GM06990 (cell line): ENCODE measurements around the gene CRYBG3.

Source experiments
- DNase-seq: peaks from one replicate; pipeline ENCODE4 v3.0.0-alpha.2; 2011; ENCODE audit not compliant: insufficient read length; ENCODE audit errors: extremely low read depth
- H3K27me3 ChIP-seq: replicated peaks from 2 replicates; pipeline ENCODE4 v1.6.0; 2011; ENCODE audit warnings: low read length; ENCODE audit not compliant: control insufficient read depth, insufficient read depth
- H3K36me3 ChIP-seq: 2 replicates; pipeline ENCODE4 v1.5.1; 2011; ENCODE audit warnings: low read length; ENCODE audit not compliant: control insufficient read depth, insufficient read depth
- H3K4me3 ChIP-seq: replicated peaks from 2 replicates; pipeline ENCODE4 v1.5.1; 2011; ENCODE audit warnings: low read depth, mild to moderate bottlenecking, control low read depth, low read length
- CTCF ChIP-seq: IDR thresholded peaks from 2 replicates; pipeline ENCODE4 v1.5.1; 2011; ENCODE audit warnings: low read length, control low read depth, mild to moderate bottlenecking, inconsistent platforms; ENCODE audit not compliant: insufficient read depth, poor library complexity, severe bottlenecking

Gene CRYBG3

GRCh38 chr3:97838393-97838792 is 16.6 kb downstream of the CRYBG3 start:
- Histone ChIP-seq H3K4me3 (no peak overlapping the region), H3K27me3 (no peaks in the 10 kb centered on the region), H3K36me3 (no peaks in the 10 kb centered on the region)
- TF ChIP-seq CTCF = no peak
- DNase-seq = no peak

DNA sequence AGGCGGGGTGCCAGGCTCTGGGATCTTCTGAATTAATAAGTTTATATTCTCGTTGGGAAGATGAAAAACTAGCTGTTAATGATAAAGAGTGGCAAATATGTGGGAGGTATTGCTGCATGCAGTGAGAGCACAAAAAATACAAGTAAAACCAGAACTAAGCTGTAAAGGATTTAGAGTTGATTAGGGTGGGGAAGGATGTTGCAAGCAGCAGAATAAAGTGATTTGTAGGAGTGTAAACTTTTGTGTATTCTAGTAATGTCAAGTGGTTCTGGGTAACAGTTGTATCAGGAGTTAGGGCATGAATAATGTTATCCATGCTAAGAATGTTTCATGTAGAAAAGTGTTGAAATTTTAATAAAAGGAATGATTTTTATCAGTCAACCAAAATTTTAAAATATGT is 18.1 kb downstream of the CRYBG3 start:
- Histone ChIP-seq H3K4me3 (no peak overlapping the region), H3K36me3 (no peaks in the 10 kb centered on the region), H3K27me3 (no peaks in the 10 kb centered on the region)
- no peak for DNase-seq
- no peak for TF ChIP-seq CTCF

DNA sequence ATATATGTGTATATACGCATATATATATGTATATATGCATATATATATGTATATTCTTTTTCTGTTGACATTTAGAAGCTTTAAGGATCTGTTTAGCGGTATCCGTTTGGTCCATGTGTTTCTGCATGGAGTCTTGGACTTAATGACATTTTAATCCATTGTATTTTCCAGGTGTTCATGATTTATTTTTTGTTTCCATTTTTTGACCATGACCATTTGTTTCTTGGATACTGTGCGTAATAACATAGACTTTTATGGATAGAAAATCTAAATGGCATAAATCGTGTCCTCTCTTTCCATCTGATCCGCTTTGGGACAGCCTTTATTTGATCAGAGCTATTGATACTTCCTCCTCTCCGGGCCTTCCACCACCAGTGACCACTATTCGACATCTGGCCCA is 19.5 kb downstream of the CRYBG3 start:
- Histone ChIP-seq H3K36me3 (no peaks in the 10 kb centered on the region), H3K4me3 (no peak overlapping the region), H3K27me3 (no peaks in the 10 kb centered on the region)
- no peak for TF ChIP-seq CTCF
- no peak for DNase-seq

DNA sequence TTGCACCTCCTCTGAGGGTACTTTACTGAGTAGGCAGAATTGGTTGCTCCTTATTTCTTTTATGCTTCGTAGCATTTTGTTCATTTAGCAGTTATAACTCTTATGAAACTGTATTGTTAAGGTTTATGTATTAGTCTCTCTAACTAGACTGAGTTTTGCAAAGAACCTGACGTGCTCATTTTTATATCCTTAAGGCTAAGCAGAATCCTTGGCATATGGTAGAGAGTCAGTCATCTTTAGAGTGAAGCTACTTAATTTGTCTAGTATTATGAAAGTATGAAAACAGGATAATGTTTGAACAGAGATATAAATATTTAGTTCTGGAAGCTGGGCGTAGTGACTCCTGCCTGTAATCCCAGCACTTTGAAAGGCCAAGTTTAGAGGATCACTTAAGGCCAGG is 20.1 kb downstream of the CRYBG3 start:
- Histone ChIP-seq H3K36me3 (no peaks in the 10 kb centered on the region), H3K4me3 (no peak overlapping the region), H3K27me3 (no peaks in the 10 kb centered on the region)
- no peak for TF ChIP-seq CTCF
- no peak for DNase-seq

- Histone ChIP-seq H3K27me3 (no peaks in the 10 kb centered on the region), H3K36me3 (no peaks in the 10 kb centered on the region), H3K4me3 (no peak overlapping the region)
- no peak for DNase-seq
- TF ChIP-seq CTCF = no peak
These were observed 27.0 kb downstream of the CRYBG3 start for GRCh38 chr3:97848779-97849178.

- H3K4me3 ChIP-seq = no peak overlapping the region
- H3K36me3 ChIP-seq = no peaks in the 10 kb centered on the region
- no peaks in the 10 kb centered on the region for H3K27me3 ChIP-seq
- no peak for DNase-seq
- no peak for TF ChIP-seq CTCF
These were observed 35.6 kb downstream of the CRYBG3 start for GRCh38 chr3:97857401-97857800.
